OCI-LY7 (cell line): ENCODE results near the gene DCLK1.

Source experiments
- CTCF ChIP-seq: fragments of 200-600 bp; sonication (generic); conservative IDR thresholded peaks from 2 replicates; pipeline ENCODE4 v1.5.1; 2014; ENCODE audit warnings: mild to moderate bottlenecking, antibody characterized with exemption, low read length, moderate library complexity, mixed read lengths
- EZH2phosphoT487 ChIP-seq: fragments of 200-600 bp; sonication (generic); IDR thresholded peaks from 2 replicates; pipeline ENCODE4 v1.6.1; 2018; ENCODE audit warnings: low read depth, borderline replicate concordance, mild to moderate bottlenecking, mixed run types, antibody characterized with exemption, low read length, moderate library complexity, mixed read lengths

DNA sequence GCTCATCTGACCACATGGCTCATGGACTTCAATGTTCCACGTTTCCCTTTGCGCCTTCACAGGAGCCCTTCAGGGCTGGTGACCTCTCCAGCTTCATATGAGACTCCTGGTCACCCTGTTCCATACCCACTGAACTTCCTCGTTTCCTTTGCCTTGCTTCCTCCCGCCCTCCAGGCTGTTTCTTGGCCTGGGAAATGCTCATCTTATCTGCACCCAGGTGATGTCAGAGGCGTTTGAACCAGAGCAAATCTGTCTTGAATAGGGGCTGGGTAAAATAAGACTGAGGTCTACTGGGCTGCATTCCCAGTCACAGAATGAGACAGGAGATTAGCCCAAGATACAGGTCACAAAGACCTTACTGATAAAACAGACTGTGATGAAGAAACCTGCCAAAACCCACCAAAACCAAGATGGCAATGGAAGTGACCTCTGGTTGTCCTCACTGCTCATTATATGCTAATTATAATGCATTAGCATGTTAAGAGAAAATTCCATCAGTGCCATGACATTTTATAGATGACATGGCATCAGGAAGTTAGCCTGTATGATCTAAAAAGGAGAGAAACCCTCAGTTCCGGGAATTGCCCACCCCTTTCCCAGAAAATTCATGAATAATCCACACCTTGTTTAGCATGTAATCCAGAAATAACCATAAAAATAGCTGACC, 102.7 kb downstream of the DCLK1 start:
- TF ChIP-seq CTCF (no peak), EZH2phosphoT487 (no peak)
